Measurements from ENCODE around the gene UQCC2.
A peak's percentile ranks its signal among the peaks of the same experiment; 100 is the strongest.

UQCC2 gene

GRCh38 chr6:33671744-33672072 is 39.8 kb downstream of the UQCC2 start:
- DNase-seq = no peak

DNA sequence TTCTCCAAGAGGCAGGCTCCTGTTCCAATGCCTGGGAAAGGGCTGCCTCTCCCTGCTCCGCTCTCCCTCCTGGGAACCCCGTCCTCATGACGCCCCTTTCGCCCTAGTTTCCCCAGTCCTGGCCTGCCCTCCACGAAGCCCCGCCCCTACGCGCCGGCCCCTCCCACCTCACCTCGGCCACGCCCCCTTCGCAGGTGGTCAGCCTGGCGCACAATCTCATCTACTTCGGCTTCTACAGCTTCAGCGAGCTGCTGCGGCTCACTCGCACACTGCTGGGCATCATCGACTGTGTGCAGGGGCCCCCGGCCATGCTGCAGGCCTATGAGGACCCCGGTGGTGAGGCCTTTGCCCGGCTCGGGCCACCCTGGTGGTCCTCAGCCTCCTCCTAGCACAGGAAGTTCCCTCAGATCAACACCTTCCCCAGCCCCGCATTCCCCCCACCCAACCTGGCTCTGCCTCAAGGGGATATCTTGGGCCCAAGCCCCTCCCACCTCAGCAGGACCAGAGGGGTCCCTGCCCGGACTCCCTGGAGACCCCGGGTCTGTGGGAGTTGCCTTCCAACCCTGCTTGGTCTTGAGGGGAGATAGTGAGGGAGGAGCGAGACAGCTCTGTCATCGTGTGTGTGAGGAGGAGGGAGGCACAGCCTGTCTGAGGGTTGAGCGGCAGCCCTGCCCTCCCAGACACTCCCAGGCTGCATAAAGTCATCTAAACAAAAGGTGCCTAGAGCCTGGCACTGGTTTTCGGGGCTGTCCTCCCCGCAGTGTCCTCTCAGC is 40.3 kb downstream of the UQCC2 start:
- DNase-seq = no peak

DNA sequence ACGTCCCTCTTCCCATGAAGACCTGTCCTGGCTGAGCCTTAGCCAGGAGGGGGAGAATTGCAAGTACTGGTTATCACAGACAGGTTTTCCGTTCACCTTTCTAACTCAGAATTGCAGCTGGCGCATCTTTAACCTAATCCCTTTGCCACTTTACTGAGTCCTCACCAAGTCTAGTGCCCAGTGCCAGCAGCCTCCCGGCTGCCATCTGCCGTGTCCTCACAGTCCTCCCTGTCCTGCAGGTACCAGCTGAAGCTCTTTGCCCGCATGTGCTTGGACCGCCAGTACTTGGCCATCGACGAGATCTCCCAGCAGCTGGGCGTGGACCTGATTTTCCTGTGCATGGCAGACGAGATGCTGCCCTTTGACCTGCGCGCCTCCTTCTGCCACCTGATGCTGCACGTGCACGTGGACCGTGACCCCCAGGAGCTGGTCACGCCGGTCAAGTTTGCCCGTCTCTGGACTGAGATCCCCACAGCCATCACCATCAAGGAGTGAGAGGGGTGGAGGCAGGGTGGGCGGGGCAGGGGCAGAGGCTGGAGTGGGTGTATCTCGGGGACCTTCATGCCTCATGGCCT is 41.3 kb downstream of the UQCC2 start:
- no peak for DNase-seq

GRCh38 chr6:33668914-33669313 is 42.6 kb downstream of the UQCC2 start:
- no peak for DNase-seq

- no peak for DNase-seq
These were observed 43.2 kb downstream of the UQCC2 start for GRCh38 chr6:33668328-33668727.

GRCh38 chr6:33667776-33668175 is 43.7 kb downstream of the UQCC2 start:
- no peak for DNase-seq

DNA sequence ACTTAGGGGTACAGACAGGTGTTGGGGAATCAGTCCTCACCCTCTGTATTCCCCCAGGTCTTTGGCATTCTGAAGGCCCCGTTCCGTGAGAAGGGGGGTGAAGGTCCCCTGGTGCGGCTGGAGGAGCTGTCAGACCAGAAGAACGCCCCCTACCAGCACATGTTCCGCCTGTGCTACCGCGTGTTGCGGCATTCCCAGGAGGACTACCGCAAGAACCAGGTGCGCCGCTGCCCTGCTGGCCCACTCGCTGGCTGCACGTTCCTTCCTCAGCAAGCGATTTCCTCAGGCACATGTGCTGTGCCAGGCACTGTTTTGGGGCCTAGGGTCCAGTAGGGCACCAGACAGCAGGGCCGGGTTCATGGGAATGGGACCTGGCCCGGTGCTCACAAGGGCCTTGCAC is 44.4 kb downstream of the UQCC2 start:
- no peak for DNase-seq

GRCh38 chr6:33665957-33666356 is 45.5 kb downstream of the UQCC2 start:
- no peak for DNase-seq

- DNase-seq = no peak
These were observed 46.9 kb downstream of the UQCC2 start for GRCh38 chr6:33664506-33665057.

DNA sequence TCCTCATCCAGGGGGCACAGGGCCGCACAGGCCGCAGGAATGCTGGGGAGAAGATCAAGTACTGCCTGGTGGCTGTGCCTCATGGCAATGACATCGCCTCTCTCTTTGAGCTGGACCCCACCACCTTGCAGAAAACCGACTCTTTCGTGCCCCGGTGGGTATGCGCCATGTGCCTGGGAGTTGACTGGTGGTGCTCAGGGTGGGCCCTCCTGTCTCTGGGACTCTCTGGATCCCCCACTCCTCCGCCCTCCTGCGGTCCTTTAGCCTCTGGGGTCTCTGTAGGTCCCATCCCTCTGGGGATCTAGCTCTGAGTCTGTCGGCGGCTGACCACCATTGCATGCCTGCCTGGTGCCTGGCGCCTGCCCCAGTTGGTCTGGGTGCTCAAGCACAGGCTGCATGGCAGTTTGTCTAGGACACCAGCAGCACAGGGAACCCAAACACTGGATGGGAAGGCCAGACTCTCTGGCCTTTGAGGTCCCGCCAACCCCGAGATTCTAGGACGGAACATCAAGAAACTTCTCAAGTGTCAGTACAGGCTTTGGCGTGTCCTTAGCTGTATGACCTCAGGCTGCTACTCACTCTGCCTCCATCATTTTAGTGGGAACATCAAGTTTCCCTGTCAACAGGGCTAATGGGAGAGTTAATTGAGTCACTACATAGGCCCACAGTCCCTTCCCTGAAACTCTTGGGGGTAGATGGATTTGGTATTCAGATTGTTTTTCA is 47.6 kb downstream of the UQCC2 start:
- no peak for DNase-seq

GRCh38 chr6:33663028-33663427 is 48.5 kb downstream of the UQCC2 start:
- no peak for DNase-seq

DNA sequence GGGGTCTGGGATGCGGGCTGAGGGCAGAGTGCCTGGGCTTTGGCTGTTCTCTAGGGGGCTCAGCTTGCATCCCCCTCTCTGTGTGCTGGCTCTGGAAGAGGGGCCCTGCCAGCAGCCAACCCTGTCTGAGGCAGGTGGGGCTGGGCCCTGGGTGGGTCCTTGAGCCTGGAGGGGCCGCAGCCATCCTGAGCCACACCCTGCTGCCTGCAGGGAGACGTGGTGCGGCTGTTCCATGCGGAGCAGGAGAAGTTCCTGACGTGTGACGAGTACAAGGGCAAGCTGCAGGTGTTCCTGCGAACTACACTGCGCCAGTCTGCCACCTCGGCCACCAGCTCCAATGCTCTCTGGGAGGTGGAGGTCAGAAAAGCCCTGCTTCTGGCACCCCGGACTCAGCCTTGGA is 49.2 kb downstream of the UQCC2 start:
- no peak for DNase-seq

DNA sequence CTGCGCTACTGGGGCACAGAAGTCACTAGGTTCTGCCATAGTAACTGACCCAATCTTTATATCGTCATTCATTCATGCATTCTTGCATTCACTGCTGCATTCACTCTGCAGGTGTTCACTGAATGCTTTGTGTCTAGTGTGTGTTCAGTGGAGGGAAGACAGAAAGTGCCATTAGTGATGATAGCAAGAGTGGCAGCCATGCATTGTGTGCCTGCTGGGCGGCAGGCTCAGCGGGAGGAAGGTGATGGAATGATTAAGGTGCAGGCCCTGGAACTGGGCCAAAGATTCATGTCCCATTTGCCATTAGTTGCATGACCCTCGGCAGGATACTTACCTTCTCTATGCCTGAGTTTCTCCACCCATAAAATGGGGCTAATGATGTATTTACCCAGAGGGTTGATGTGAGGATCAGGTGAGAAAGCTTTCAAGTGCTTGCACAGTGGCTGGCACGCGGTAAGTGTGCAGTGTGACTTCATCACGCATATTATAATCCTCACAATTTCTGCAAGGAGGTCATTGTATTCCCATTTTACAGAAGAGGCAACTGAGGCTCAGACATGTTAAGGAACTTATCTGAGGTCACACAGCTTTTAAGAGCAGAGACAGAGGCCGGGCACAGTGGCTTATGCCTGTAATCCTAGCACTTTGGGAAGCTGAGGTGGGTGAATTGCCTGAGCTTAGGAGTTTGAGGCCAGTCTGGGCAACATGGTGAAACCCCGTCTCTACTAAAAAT is 50.2 kb downstream of the UQCC2 start:
- peak in 2 of 3 experiments; percentile 18 to 38 for DNase-seq

DNA sequence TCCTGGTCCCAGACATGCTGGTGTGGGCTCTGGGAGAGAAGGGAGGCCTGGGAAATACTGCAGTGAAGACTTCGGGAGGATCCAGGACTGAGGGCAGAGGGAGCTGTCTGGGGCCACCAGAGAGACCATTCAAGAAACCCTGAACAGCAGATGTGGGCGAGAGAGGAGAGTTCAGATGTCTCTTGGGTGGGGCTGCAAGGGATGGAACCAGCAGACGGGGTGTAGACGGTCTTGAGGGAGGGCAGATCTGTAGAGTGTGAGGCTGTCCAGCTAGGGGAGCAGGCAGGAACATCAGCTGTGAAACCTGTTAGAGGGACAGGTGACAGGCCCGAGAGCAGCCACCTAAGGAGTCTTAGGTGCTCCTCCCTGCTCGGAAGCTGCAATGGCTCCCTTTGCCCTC is 51.5 kb downstream of the UQCC2 start:
- DNase-seq = no peak

GRCh38 chr6:33658982-33659689 is 52.4 kb downstream of the UQCC2 start:
- DNase-seq = no peak

DNA sequence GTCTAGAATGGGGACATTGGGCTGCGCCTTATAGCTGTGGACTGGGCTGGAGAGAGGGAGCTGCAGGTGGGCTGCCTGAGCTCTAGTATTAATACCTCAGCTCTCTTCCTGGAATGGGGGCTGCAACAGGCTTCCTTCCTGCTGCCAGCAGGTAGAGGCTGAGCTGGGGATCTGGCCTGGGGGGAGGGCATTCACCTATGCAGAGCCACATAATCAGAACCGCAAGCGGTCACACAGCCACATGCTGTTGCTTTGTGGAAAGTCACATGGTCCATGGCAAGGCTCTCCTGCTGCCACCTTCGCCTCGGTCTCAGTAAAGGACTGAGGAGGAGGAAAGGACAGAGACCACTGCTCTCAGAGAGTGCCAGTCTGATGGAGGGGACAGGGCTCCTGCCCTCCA is 54.7 kb downstream of the UQCC2 start:
- DNase-seq = no peak

DNA sequence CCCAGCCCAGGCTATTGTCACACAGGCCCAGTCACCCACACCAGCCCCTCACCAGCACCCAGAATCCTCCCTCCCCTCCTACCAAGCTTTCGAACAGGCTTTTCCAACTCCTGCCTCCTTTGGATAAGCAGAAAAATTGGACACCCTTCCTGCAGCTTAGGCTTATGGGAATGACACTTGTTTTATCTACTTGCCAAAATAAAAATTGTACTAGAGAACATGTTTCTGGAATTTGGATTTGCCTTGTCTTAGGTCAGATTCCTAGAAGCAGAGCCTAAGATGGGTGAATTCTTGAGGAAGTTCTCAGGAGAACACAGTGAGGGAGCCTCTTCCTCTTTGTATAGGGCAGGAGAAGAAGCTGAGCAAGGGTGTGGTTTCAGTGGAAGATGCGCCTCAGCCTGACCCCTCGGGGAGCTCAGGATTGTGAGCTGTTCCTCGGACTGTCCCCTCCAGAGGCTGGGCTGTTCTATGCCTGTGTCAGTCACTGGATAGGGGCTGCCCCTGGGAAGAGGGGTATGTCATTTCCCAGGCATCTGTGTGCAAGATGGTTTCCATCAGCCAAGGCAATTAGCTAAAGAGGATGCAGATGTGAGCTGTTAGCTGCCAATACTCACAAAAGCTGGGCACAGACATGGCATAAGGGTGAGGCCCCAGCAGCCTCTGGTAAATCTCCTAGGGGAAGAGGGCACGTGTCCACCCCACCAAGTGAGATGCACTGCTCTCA is 56.5 kb downstream of the UQCC2 start:
- no peak for DNase-seq

- DNase-seq = no peak
These were observed 59.5 kb downstream of the UQCC2 start for GRCh38 chr6:33652002-33652401.

GRCh38 chr6:33651403-33651802 is 60.1 kb downstream of the UQCC2 start:
- DNase-seq = no peak

Data from NCI-H1417 (cell line).